SK-N-SH treated with all-trans-retinoic acid at 6 μM for 48 hours (cell line): ENCODE results near the gene TCF3.

Experiments
- ARNTL ChIP-seq: fragments of 450-650 bp; formaldehyde crosslinking; IDR thresholded peaks from 2 replicates; pipeline ENCODE4 v1.5.0; 2020; ENCODE audit warnings: low read depth, mild to moderate bottlenecking, moderate library complexity, borderline replicate concordance
- CREB5 ChIP-seq: fragments of 250-450 bp; sonication (Bioruptor Pico); IDR thresholded peaks from 2 replicates; pipeline ENCODE4 v1.5.1; 2020; ENCODE audit warnings: low read depth, mild to moderate bottlenecking, moderate library complexity
- ISL1 ChIP-seq: fragments of 250-450 bp; sonication (Bioruptor Pico); IDR thresholded peaks from 2 replicates; pipeline ENCODE4 v2.1.2; 2022; ENCODE audit warnings: mild to moderate bottlenecking, moderate library complexity
- PATZ1 ChIP-seq: fragments of 250-450 bp; sonication (Bioruptor Pico); IDR thresholded peaks from 2 replicates; pipeline ENCODE4 v1.8.0; 2020; ENCODE audit warnings: mild to moderate bottlenecking, moderate library complexity, borderline replicate concordance
- POU6F1 ChIP-seq: fragments of 250-450 bp; sonication (Bioruptor Pico); IDR thresholded peaks from 2 replicates; pipeline ENCODE4 v1.8.0; 2021; ENCODE audit warnings: low read depth, mild to moderate bottlenecking, moderate library complexity, borderline replicate concordance
- ZFP3 ChIP-seq: fragments of 250-450 bp; sonication (Bioruptor Pico); IDR thresholded peaks from 2 replicates; pipeline ENCODE4 v1.5.0; 2020; ENCODE audit warnings: mild to moderate bottlenecking, moderate library complexity
- ZNF8 ChIP-seq: fragments of 450-650 bp; formaldehyde crosslinking; IDR thresholded peaks from 2 replicates; pipeline ENCODE4 v1.5.0; 2020; ENCODE audit warnings: mild to moderate bottlenecking, moderate library complexity

- TF ChIP-seq ZFP3 (CRISPR knock-in tag) (no peak), ARNTL (CRISPR knock-in tag) (no peak), ZNF8 (CRISPR knock-in tag) (no peak), POU6F1 (CRISPR knock-in tag) (no peak), PATZ1 (no peak), CREB5 (CRISPR knock-in tag) (no peak), ISL1 (no peak)
Observed at GRCh38 chr19:1690699-1691307, 38.4 kb upstream of the TCF3 start.
